ENCODE results near the gene ATP6V0A4.

DNA sequence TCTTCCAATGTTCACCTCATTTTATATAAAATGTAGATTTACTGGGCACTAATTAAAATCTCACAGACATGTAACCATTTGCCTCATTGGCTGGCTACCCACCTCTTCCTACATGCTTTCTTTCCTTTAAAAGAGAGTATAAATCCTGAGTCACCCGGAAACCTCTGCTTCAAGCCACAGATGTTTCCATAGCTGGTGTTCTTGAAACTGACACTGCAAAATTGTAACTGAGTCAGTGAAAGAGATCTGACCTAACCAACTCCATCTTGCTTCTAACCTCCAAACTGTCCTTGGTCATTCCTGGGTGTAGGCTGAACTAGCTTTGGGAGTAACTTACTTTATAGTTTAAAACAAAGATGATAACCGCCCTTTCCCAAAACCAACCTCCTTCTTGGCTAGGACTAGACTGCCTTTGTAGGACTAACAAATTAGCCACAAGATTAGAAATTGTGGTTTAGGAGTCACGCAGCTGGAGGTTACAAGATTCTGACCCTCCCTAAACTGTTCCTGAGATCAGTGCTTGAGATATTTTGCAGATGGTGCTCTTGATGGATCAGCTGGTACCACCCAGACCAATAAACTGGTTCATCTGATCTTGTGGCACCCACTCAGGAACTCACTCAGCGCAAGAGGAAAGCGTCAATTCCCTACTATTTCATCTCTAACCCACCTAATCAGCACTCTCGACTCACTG lies 130.3 kb downstream of the ATP6V0A4 start:
- TF ChIP-seq NR1H2 (CRISPR knock-in tag; IDR thresholded peaks at IDR 0.05) (no peak), ZNF396 (CRISPR knock-in tag; IDR thresholded peaks at IDR 0.05; ENCODE audit: borderline replicate concordance) (no peak), GRHL2 (CRISPR knock-in tag; IDR thresholded peaks at IDR 0.05; ENCODE audit: insufficient replicate concordance, severe bottlenecking) (no peak), KAT7 (CRISPR knock-in tag; IDR thresholded peaks at IDR 0.05; ENCODE audit: borderline replicate concordance) (no peak), CTCF (IDR thresholded peaks at IDR 0.05) (no peak), ETV6 (CRISPR knock-in tag; IDR thresholded peaks at IDR 0.05) (no peak), ELF4 (CRISPR knock-in tag; IDR thresholded peaks at IDR 0.05; ENCODE audit: low read depth) (no peak)
- TF ChIP-seq, protein P1, sequence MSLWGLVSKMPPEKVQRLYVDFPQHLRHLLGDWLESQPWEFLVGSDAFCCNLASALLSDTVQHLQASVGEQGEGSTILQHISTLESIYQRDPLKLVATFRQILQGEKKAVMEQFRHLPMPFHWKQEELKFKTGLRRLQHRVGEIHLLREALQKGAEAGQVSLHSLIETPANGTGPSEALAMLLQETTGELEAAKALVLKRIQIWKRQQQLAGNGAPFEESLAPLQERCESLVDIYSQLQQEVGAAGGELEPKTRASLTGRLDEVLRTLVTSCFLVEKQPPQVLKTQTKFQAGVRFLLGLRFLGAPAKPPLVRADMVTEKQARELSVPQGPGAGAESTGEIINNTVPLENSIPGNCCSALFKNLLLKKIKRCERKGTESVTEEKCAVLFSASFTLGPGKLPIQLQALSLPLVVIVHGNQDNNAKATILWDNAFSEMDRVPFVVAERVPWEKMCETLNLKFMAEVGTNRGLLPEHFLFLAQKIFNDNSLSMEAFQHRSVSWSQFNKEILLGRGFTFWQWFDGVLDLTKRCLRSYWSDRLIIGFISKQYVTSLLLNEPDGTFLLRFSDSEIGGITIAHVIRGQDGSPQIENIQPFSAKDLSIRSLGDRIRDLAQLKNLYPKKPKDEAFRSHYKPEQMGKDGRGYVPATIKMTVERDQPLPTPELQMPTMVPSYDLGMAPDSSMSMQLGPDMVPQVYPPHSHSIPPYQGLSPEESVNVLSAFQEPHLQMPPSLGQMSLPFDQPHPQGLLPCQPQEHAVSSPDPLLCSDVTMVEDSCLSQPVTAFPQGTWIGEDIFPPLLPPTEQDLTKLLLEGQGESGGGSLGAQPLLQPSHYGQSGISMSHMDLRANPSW (CRISPR knock-in tag; conservative IDR thresholded peaks at IDR 0.05; ENCODE audit: low read depth) = no peak
- TF ChIP-seq, protein P2, sequence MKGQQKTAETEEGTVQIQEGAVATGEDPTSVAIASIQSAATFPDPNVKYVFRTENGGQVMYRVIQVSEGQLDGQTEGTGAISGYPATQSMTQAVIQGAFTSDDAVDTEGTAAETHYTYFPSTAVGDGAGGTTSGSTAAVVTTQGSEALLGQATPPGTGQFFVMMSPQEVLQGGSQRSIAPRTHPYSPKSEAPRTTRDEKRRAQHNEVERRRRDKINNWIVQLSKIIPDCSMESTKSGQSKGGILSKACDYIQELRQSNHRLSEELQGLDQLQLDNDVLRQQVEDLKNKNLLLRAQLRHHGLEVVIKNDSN (CRISPR knock-in tag; IDR thresholded peaks at IDR 0.05) = no peak
- TF ChIP-seq, protein P3, sequence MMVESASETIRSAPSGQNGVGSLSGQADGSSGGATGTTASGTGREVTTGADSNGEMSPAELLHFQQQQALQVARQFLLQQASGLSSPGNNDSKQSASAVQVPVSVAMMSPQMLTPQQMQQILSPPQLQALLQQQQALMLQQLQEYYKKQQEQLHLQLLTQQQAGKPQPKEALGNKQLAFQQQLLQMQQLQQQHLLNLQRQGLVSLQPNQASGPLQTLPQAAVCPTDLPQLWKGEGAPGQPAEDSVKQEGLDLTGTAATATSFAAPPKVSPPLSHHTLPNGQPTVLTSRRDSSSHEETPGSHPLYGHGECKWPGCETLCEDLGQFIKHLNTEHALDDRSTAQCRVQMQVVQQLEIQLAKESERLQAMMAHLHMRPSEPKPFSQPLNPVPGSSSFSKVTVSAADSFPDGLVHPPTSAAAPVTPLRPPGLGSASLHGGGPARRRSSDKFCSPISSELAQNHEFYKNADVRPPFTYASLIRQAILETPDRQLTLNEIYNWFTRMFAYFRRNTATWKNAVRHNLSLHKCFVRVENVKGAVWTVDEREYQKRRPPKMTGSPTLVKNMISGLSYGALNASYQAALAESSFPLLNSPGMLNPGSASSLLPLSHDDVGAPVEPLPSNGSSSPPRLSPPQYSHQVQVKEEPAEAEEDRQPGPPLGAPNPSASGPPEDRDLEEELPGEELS (CRISPR knock-in tag; IDR thresholded peaks at IDR 0.05) = no peak
